LNCAP (cell line): ENCODE data around the gene ARSI.

Experiments used
- CTCF ChIP-seq: fragments of 450-650 bp; IDR thresholded peaks from 2 replicates; pipeline ENCODE4 v1.5.1; 2017; ENCODE audit warnings: mild to moderate bottlenecking

Gene ARSI

GRCh38 chr5:150343994-150344631, 41.4 kb upstream of the ARSI start:
- TF ChIP-seq CTCF, result no peak

- no peak for TF ChIP-seq CTCF
Measured at GRCh38 chr5:150342583-150342982, 39.9 kb upstream of the ARSI start.

- no peak for TF ChIP-seq CTCF
Measured at GRCh38 chr5:150341989-150342388, 39.3 kb upstream of the ARSI start.

GRCh38 chr5:150341331-150341730, 38.6 kb upstream of the ARSI start:
- no peak for TF ChIP-seq CTCF

- TF ChIP-seq CTCF, result no peak
Measured at GRCh38 chr5:150340614-150341255, 38.0 kb upstream of the ARSI start.

- no peak for TF ChIP-seq CTCF
Measured at GRCh38 chr5:150339841-150340240, 37.1 kb upstream of the ARSI start.

- no peak for TF ChIP-seq CTCF
Measured at GRCh38 chr5:150339165-150339564, 36.5 kb upstream of the ARSI start.
